ENCODE results near the gene PLA2G4A.

Gene PLA2G4A

GRCh38 chr1:186828611-186829454 lies at the start of gene PLA2G4A:
Gene PLA2G4A, plus strand, starts transcription at chr1:186828949. Its CDS starts 25,406 bp downstream, at chr1:186854355.
- no peak for DNase-seq

- no peak for DNase-seq
Measured at GRCh38 chr1:186780076-186780475, 48.7 kb upstream of the PLA2G4A start.

- DNase-seq: no peak
Measured at GRCh38 chr1:186781730-186782129, 47.0 kb upstream of the PLA2G4A start.

GRCh38 chr1:186782791-186783190 lies 46.0 kb upstream of the PLA2G4A start:
- DNase-seq: no peak

GRCh38 chr1:186783193-186783592 lies 45.6 kb upstream of the PLA2G4A start:
- DNase-seq: no peak

GRCh38 chr1:186785503-186785902 lies 43.2 kb upstream of the PLA2G4A start:
- DNase-seq: no peak

- DNase-seq: no peak
Measured at GRCh38 chr1:186790101-186790500, 38.6 kb upstream of the PLA2G4A start.

GRCh38 chr1:186792870-186793581 lies 35.7 kb upstream of the PLA2G4A start:
- no peak for DNase-seq

- no peak for DNase-seq
Measured at GRCh38 chr1:186793582-186793927, 35.2 kb upstream of the PLA2G4A start.

GRCh38 chr1:186798960-186799688 lies 29.6 kb upstream of the PLA2G4A start:
- DNase-seq: no peak

GRCh38 chr1:186799689-186800054 lies 29.1 kb upstream of the PLA2G4A start:
- DNase-seq: no peak

- DNase-seq: no peak
Measured at GRCh38 chr1:186802388-186802787, 26.4 kb upstream of the PLA2G4A start.

- DNase-seq: no peak
Measured at GRCh38 chr1:186804679-186805078, 24.1 kb upstream of the PLA2G4A start.

GRCh38 chr1:186806477-186806876 lies 22.3 kb upstream of the PLA2G4A start:
- DNase-seq: no peak

GRCh38 chr1:186807163-186807562 lies 21.6 kb upstream of the PLA2G4A start:
- no peak for DNase-seq

GRCh38 chr1:186811892-186812291 lies 16.9 kb upstream of the PLA2G4A start:
- DNase-seq: no peak

GRCh38 chr1:186812570-186812969 lies 16.2 kb upstream of the PLA2G4A start:
- no peak for DNase-seq

- DNase-seq: no peak
Measured at GRCh38 chr1:186813420-186813819, 15.3 kb upstream of the PLA2G4A start.

GRCh38 chr1:186819126-186819525 lies 9.6 kb upstream of the PLA2G4A start:
- no peak for DNase-seq

GRCh38 chr1:186819563-186819962 lies 9.2 kb upstream of the PLA2G4A start:
- DNase-seq: no peak

- DNase-seq: no peak
Measured at GRCh38 chr1:186829686-186830587, 1.2 kb downstream of the PLA2G4A start.

GRCh38 chr1:186831168-186831567 lies 2.4 kb downstream of the PLA2G4A start:
- no peak for DNase-seq
